ENCODE measurements around the gene EXOC3. TPM values are rescaled to one million over a fixed set of nuclear protein-coding genes. Genes with fewer than 3 reads are reported as not detected.

Gene EXOC3
- total and polyA plus RNA-seq, 2 of the 4 experiments (the other 2 are of a cell fraction) = 35.1 to 47.5 TPM

DNA sequence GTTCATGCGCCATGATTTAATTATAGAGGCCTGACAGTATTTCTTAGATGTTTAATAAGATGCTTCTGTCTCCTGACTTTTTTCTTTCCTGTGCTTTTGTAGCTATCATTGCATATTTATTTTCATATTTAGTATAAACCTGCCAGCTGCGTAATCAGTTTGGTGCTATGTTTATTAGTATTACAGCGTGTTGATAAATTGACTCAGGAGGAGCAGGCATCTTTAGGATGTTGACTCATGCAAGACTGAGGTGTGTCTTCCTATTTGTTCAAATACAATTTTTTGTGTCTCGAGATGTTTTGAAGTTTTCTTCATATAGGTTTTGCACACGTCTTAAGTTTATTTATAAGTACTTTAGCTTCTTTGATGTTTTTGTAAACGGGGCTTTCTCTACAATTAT, 35.9 kb upstream of the EXOC3 start:
- H3K18ac ChIP-seq (ENCODE audit: low read depth, low read length) = peak overlapping the region; percentile 79; the same call in 1 of the 2 replicates
- 0 out of 3 replicates have a peak overlapping the region, but pooled peaks have one; percentile 90 for H2BK15ac ChIP-seq (ENCODE audit: low read depth, low read length)
- no peak overlapping the region; the same call in 1 of the 2 replicates for H4K5ac ChIP-seq (ENCODE audit: low read depth, low read length)
- H3K4me1 ChIP-seq (ENCODE audit: control insufficient read depth, insufficient read depth, low read length) = peaks cover 17% of the 10 kb centered on the region
- H3K27me3 ChIP-seq (ENCODE audit: control insufficient read depth, insufficient read depth, low read length) = no peaks in the 10 kb centered on the region
- no CpG with 5 or more reads among the region's 6 CpGs for WGBS, 2 experiments (ENCODE audit: extremely low coverage in 2 of 2, insufficient read length in 1 of 2)
- no peak overlapping the region; the same call in 1 of the 2 replicates for H3K56ac ChIP-seq (ENCODE audit: extremely low read depth, insufficient read depth, low read length)
- peak overlapping the region; percentile 76; the same call in 1 of the 2 replicates for H3K14ac ChIP-seq (replicated peaks; ENCODE audit: low read depth, low read length)
- H2BK5ac ChIP-seq (ENCODE audit: low read depth, low read length, poor library complexity, severe bottlenecking) = peak overlapping the region; percentile 91
- peak overlapping the region; percentile 88; the same call in 1 of the 2 replicates for H3K4ac ChIP-seq (ENCODE audit: low read depth, low read length)
- peaks cover 19% of the 10 kb centered on the region for H3K36me3 ChIP-seq (ENCODE audit: control insufficient read depth, insufficient read depth, low read length)
- H3K9me3 ChIP-seq (ENCODE audit: control insufficient read depth, insufficient read depth, low read length) = no peaks in the 10 kb centered on the region
- CTCF ChIA-PET = no interaction called here
- in situ Hi-C loops (cut with MboI; ENCODE audit: low sequenced_read_pairs) = no loop called here
- peaks cover 38 to 77% of the 10 kb centered on the region in 2 experiments for H3K79me1 ChIP-seq (ENCODE audit: low read depth in 1 of 2, low read length in 2 of 2)
- H3K9me1 ChIP-seq (ENCODE audit: insufficient read depth, low read length) = peaks cover 19% of the 10 kb centered on the region
- BruUV-seq (replicated peaks) = no TSS peak
- H4K20me1 ChIP-seq (ENCODE audit: insufficient read depth, low read length) = no peaks in the 10 kb centered on the region
- no peak overlapping the region for H3K4me3 ChIP-seq (ENCODE audit: insufficient read depth, low read depth, low read length)
- no peak overlapping the region for H2AK9ac ChIP-seq (replicated peaks; ENCODE audit: low read depth, low read length, poor library complexity)
- no peak overlapping the region for H3K27ac ChIP-seq (ENCODE audit: insufficient read depth, low read length)
- H3K23ac ChIP-seq (ENCODE audit: low read depth, low read length) = peak overlapping the region; percentile 66; the same call in 1 of the 2 replicates
- H3K9ac ChIP-seq (ENCODE audit: low read depth, low read length) = no peak overlapping the region
- H2BK20ac ChIP-seq (ENCODE audit: low read depth, low read length) = peak overlapping the region; percentile 88
- H3K4me2 ChIP-seq (ENCODE audit: low read depth, low read length) = peak overlapping the region; percentile 65; the same call in 1 of the 2 replicates
- H4K8ac ChIP-seq (ENCODE audit: low read depth in 2 of 2, low read length in 2 of 2) = peak overlapping the region in 1 of 2 experiments; percentile 58; a peak in 1 of 4 replicates
- peak; percentile 76 for ATAC-seq (ENCODE audit: low read depth)
- H4K91ac ChIP-seq (ENCODE audit: insufficient read depth, low read depth, low read length) = peak overlapping the region; percentile 81; the same call in 1 of the 2 replicates
- TF ChIP-seq NFE2L2 (IDR thresholded peaks at IDR 0.05; ENCODE audit: low read depth, low read length) = no peak
- no peak for TF ChIP-seq RCOR1 (IDR thresholded peaks at IDR 0.05; ENCODE audit: insufficient replicate concordance, low read length)
- TF ChIP-seq BHLHE40 (IDR thresholded peaks at IDR 0.05; ENCODE audit: low read depth, low read length) = peak; percentile 57
- TF ChIP-seq MAZ (IDR thresholded peaks at IDR 0.05; ENCODE audit: borderline replicate concordance, low read depth, low read length) = no peak
- TF ChIP-seq FOS (IDR thresholded peaks at IDR 0.05; ENCODE audit: low read depth, low read length) = peak; percentile 74; the same call in 1 of the 2 replicates
- TF ChIP-seq, protein P1, sequence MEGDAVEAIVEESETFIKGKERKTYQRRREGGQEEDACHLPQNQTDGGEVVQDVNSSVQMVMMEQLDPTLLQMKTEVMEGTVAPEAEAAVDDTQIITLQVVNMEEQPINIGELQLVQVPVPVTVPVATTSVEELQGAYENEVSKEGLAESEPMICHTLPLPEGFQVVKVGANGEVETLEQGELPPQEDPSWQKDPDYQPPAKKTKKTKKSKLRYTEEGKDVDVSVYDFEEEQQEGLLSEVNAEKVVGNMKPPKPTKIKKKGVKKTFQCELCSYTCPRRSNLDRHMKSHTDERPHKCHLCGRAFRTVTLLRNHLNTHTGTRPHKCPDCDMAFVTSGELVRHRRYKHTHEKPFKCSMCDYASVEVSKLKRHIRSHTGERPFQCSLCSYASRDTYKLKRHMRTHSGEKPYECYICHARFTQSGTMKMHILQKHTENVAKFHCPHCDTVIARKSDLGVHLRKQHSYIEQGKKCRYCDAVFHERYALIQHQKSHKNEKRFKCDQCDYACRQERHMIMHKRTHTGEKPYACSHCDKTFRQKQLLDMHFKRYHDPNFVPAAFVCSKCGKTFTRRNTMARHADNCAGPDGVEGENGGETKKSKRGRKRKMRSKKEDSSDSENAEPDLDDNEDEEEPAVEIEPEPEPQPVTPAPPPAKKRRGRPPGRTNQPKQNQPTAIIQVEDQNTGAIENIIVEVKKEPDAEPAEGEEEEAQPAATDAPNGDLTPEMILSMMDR (conservative IDR thresholded peaks at IDR 0.05; ENCODE audit: low read depth, low read length) = no peak
- TF ChIP-seq, protein P2, sequence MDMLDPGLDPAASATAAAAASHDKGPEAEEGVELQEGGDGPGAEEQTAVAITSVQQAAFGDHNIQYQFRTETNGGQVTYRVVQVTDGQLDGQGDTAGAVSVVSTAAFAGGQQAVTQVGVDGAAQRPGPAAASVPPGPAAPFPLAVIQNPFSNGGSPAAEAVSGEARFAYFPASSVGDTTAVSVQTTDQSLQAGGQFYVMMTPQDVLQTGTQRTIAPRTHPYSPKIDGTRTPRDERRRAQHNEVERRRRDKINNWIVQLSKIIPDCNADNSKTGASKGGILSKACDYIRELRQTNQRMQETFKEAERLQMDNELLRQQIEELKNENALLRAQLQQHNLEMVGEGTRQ (IDR thresholded peaks at IDR 0.05; ENCODE audit: low read depth, low read length) = no peak
- intact Hi-C loops (cut with micrococcal nuclease) = loop anchor here (5.0 kb wide), 1 partner anchor 35 kb away; the partner anchor contains the start of gene EXOC3
- POLR2A ChIA-PET (ENCODE audit: unreplicated experiment) = no interaction called here
- dilution Hi-C loops (cut with HindIII; ENCODE audit: low sequenced_read_pairs, unreplicated experiment) = no loop called here
- no peak overlapping the region for H2AK5ac ChIP-seq (ENCODE audit: low read depth, low read length)
- H2BK120ac ChIP-seq (ENCODE audit: low read depth, low read length) = peak overlapping the region; percentile 89
- peak; percentile 85 for DNase-seq
- H2AFZ ChIP-seq (replicated peaks; ENCODE audit: low read length, poor library complexity) = no peak overlapping the region
